Psoas muscle (tissue), 8 donors: ENCODE data around the gene MUC5B. TPM values are rescaled to one million over a fixed set of nuclear protein-coding genes. Genes with fewer than 3 reads are reported as not detected.

ENCODE experiments used
- ATAC-seq, 4 donors: fragments of 200-7000 bp; cut with Tn5 transposase; one replicate each; pipeline ENCODE4 v1.9.1; 2020; ENCODE audit warnings: moderate library complexity in 3 of 4, mild to moderate bottlenecking in 2 of 4
- DNase-seq, 2 donors: peaks; one replicate each; pipeline ENCODE4 v3.0.0-alpha.2; 2020
- H3K27ac ChIP-seq: fragments of 200-600 bp; one replicate; pipeline ENCODE4 v1.8.0; 2022
- H3K27me3 ChIP-seq, 3 donors: fragments of 200-600 bp in 1 of 3; one replicate each; pipeline versions ENCODE4 v1.6.1 to v1.8.0; 2013 to 2022; ENCODE audit warnings: low read length in 2 of 3, mild to moderate bottlenecking in 2 of 3, moderate library complexity in 1 of 3; ENCODE audit not compliant: insufficient read depth in 3 of 3
- H3K36me3 ChIP-seq, 2 donors: fragments of 200-600 bp in 1 of 2; one replicate each; pipeline versions ENCODE4 v1.6.1 to v1.8.0; 2013 to 2022; ENCODE audit warnings: low read depth in 1 of 2, mild to moderate bottlenecking in 1 of 2, moderate library complexity in 1 of 2; ENCODE audit not compliant: insufficient read depth in 1 of 2
- H3K4me1 ChIP-seq: fragments of 200-600 bp; one replicate; pipeline ENCODE4 v1.8.0; 2022
- H3K4me3 ChIP-seq: fragments of 200-600 bp; one replicate; pipeline ENCODE4 v1.8.0; 2022; ENCODE audit warnings: mild to moderate bottlenecking
- H3K9me3 ChIP-seq: fragments of 200-600 bp; one replicate; pipeline ENCODE4 v1.8.0; 2022
- WGBS, 3 donors: extraction: QIAGEN DNeasy Blood & Tissue Kit; methylation state at CpG; one replicate each; pipeline versions ENCODE4 v1.1.6 to v1.1.7; 2013; 5-methylcytosine and 5-hydroxymethylcytosine counted together
- intact Hi-C, 2 donors: fragments of 100-400 bp; cut with DNase I; formaldehyde crosslinking; loops; one replicate each; pipeline versions ENCODE4 v1.11.0 to v1.14.2; 2022
- polyA plus RNA-seq, 3 donors: library from polyadenylated mRNA; stranded (reverse); fragments of 200-250 nt; gene quantifications; one replicate each; pipeline ENCODE4 v1.2.3, GENCODE V29; 2013
- total RNA-seq, 4 donors: library from RNA; stranded (reverse); fragmentation: NEBNext Ultra II Directional in 2 of 4; extraction: Animal tissue kit (Norgen Biotek cat#: 25700) in 2 of 4; gene quantifications; one replicate each; pipeline versions ENCODE4 v1.2.1 to v1.2.4, GENCODE V29; 2021 to 2023
- TF ChIP-seq, protein P1 (sequence below): fragments of 200-600 bp; IDR thresholded peaks from one replicate; pipeline ENCODE4 v1.8.0; 2022; ENCODE audit warnings: antibody characterized with exemption
- donor health status: healthy with polysubstance abuse.
- donor health status: DM: no; HTN: no; CAD: no; lungs with moderate emphysema.
- donor health status: Bipolar disorder and iron deficiency.
- donor health status: healthy.
- donor health status: DM: yes; HTN: yes; CAD: no.
- donor health status: DM: no; HTN: no; CAD: no.
- donor health status: DM: no; HTN: no; CAD: no.
- donor health status: DM: yes; HTN: yes; CAD: no.

MUC5B gene
- total and polyA plus RNA-seq, 7 donors: under 0.01 to 0.41 (median 0.11) TPM; not detected in 3

DNA sequence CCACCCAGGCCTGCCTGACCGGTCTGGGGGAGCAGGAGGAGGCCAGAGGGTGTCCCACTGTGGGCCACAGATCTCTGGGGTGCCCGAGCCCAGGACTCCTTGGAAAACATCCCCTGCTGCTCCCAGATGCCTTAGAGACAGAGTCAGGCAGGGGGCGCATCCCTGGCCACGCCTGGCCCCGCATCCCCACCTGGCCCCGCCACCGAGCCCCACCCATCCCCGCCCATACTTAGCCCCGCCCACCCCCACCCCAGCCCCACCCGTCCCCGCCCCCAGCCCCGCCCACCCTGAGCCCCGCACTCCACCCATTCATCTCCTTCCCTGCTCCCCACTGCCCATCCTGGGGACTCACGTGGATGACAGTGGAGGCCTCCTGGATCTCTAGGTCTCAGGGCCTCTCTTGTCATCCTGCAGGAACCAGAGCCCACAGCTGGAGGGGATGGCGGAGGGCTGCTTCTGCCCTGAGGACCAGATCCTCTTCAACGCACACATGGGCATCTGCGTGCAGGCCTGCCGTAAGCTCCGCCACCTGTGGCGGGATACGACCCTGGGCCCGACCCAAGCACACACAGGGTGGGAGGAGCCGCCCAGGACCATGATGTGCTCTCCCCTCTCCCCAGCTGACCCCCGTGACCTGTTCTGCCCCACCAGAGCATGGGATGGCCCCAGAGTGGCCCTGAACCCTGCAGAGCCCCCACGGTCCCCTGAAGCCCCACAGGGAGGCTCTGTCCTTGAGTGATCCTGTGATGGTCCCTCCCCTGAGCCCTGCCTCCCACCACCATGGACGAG, 33.6 kb downstream of the MUC5B start:
- Histone ChIP-seq H3K4me1 (no peaks in the 10 kb centered on the region), H3K4me3 (no peak overlapping the region), H3K27me3 (no peaks in the 10 kb centered on the region), H3K9me3 (no peaks in the 10 kb centered on the region), H3K27ac (no peak overlapping the region), H3K36me3 (no peaks in the 10 kb centered on the region)
- intact Hi-C loops: no loop called here
- DNase-seq (no peak), ATAC-seq (no peak)
- 40 to 45% (median 42%) methylated on average over 17 to 26 of the region's 26 CpGs for WGBS, 3 donors
- TF ChIP-seq, protein P1, sequence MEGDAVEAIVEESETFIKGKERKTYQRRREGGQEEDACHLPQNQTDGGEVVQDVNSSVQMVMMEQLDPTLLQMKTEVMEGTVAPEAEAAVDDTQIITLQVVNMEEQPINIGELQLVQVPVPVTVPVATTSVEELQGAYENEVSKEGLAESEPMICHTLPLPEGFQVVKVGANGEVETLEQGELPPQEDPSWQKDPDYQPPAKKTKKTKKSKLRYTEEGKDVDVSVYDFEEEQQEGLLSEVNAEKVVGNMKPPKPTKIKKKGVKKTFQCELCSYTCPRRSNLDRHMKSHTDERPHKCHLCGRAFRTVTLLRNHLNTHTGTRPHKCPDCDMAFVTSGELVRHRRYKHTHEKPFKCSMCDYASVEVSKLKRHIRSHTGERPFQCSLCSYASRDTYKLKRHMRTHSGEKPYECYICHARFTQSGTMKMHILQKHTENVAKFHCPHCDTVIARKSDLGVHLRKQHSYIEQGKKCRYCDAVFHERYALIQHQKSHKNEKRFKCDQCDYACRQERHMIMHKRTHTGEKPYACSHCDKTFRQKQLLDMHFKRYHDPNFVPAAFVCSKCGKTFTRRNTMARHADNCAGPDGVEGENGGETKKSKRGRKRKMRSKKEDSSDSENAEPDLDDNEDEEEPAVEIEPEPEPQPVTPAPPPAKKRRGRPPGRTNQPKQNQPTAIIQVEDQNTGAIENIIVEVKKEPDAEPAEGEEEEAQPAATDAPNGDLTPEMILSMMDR: no peak

DNA sequence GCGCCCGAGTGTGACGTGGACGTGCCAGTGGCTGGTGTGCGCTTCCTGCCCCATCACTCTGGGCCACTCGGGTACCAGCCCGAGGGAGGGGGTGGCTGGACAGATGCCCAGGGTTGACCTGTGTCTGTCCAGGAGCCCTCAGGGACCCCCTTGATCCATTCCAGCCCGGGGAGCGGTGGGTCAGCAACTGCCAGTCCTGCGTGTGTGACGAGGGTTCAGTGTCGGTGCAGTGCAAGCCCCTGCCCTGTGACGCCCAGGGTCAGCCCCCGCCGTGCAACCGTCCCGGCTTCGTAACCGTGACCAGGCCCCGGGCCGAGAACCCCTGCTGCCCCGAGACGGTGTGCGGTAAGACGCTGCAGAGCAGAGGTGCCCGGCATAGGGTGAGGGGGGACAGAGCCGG, 34.5 kb downstream of the MUC5B start:
- Histone ChIP-seq H3K4me3 (no peak overlapping the region), H3K27ac (no peak overlapping the region), H3K36me3 (no peaks in the 10 kb centered on the region), H3K9me3 (no peaks in the 10 kb centered on the region), H3K27me3 (no peaks in the 10 kb centered on the region), H3K4me1 (peaks cover 8% of the 10 kb centered on the region)
- WGBS, 3 donors: 79 to 87% (median 80%) methylated on average over 26 to 27 of the region's 27 CpGs
- ATAC-seq (no peak), DNase-seq (no peak)
- TF ChIP-seq, protein P1: no peak
- intact Hi-C loops: no loop called here

DNA sequence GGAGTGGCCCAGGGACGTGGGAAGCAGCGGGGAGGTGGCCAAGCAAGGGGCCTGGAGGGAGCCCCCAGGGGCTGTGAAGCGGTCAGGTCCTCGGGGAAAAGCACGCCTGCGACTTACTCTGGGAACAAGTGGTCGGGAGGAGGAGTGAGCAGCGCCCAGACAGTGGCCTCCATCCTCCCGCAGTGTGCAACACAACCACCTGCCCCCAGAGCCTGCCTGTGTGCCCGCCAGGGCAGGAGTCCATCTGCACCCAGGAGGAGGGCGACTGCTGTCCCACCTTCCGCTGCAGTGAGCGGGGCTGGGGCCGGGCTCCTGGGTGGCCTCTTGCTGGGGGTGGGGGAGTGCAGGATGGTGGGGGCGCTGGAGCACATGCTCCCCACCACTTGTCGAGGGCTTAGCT, 35.0 kb downstream of the MUC5B start:
- TF ChIP-seq, protein P1: no peak
- no peak for ATAC-seq
- Histone ChIP-seq H3K4me3 (no peak overlapping the region), H3K36me3 (no peaks in the 10 kb centered on the region), H3K4me1 (peaks cover 11% of the 10 kb centered on the region), H3K9me3 (no peaks in the 10 kb centered on the region), H3K27ac (no peak overlapping the region), H3K27me3 (no peaks in the 10 kb centered on the region)
- no peak for DNase-seq
- intact Hi-C loops: no loop called here
- WGBS, 3 donors: 75 to 83% (median 83%) methylated on average over 15 to 16 of the region's 16 CpGs

DNA sequence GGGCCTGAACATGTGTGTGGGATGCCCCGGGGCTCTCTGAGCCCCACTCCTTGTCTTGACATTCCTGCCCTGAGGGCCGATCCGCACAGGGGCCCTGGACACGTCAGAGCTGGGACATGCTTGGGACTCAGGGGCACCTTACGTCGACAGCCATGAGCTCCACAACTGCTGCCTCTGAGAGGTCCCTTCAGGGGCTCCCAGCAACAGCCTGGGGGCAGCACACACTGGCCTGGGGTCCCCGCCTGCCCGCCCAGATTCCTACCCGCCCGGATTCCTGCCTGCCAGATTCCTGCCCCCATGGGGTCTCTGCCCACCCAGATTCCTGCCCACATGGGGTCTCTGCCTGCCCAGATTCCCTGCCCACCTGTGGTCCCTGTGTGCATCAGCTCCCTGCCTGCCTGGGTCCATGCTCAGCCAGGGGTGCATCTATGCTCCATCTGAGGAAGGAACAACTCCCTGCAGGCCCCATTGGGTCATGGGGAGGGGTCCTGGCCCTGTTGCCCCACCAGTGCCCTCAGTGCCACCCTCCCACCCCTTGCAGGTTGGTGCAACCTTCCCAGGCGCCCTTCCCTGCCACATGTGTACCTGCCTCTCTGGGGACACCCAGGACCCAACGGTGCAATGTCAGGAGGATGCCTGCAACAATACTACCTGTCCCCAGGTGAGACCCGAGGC, 35.7 kb downstream of the MUC5B start:
- no peak for DNase-seq
- no peak overlapping the region for H3K4me3 ChIP-seq
- H3K27ac ChIP-seq: no peak overlapping the region
- WGBS, 3 donors: 59 to 68% (median 66%) methylated on average over 13 of the region's 13 CpGs
- TF ChIP-seq, protein P1: no peak
- no peak for ATAC-seq
- H3K36me3 ChIP-seq: no peaks in the 10 kb centered on the region
- no peaks in the 10 kb centered on the region for H3K9me3 ChIP-seq
- H3K27me3 ChIP-seq: no peaks in the 10 kb centered on the region
- peaks cover 14% of the 10 kb centered on the region for H3K4me1 ChIP-seq
- intact Hi-C loops: no loop called here
